ENCODE results near the gene KCTD14. TPM values are rescaled to one million over a fixed set of nuclear protein-coding genes. Genes with fewer than 3 reads are reported as not detected.
"Not testable (repeated sequence)": the region's sequence is repeated elsewhere in the genome, so short reads cannot be mapped to it uniquely, and the experiment has no call there.

Gene KCTD14
- total RNA-seq, 1 donor from 2014 or later, result 0.39 TPM

DNA sequence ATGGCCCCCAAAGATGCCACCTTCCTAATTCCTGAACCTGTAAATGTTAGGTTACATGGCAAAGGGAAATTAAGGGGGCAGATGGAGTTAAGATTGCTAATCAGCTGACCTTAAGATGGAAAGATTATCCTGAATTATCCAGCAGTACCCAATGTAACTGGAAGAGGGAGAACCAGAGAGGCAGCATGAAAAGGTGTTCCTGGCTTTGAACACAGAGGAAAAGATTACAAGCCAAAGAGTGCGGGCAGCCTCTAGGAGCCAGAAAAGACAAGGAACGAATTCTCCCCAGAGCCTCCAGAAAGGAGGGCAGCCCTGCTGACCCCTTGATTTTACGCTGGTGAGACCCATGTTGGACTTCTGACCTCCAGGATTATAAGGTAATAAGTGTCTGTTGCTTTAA lies 25.5 kb upstream of the KCTD14 start:
- intact Hi-C loops (cut with micrococcal nuclease), result no loop called here

DNA sequence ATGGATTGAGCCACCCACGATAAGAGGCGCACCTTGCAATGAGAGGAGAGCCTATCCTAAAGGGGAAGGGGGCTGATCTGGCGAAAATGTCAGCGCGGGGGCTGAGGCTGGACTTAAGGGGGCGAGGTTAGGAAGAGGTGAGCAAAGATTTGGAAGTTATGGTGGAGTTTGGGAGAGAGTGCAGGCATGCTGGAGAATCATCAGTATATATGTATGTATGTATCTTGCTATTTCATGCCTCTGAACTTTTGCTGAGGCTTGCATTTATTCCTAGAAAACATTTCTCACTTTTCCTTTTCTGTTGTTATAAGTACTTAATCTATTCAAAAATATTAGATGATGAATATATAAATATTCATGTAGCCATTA lies 23.4 kb upstream of the KCTD14 start:
- intact Hi-C loops (cut with micrococcal nuclease), result loop anchor here (2.0 kb wide), 1 partner anchor 52 kb away; the partner anchor contains the start of gene INTS4

GRCh38 chr11:78045851-78046485 lies 22.9 kb upstream of the KCTD14 start:
- intact Hi-C loops (cut with micrococcal nuclease), result loop anchor here (2.0 kb wide), 1 partner anchor 51 kb away; the partner anchor contains the start of gene INTS4

DNA sequence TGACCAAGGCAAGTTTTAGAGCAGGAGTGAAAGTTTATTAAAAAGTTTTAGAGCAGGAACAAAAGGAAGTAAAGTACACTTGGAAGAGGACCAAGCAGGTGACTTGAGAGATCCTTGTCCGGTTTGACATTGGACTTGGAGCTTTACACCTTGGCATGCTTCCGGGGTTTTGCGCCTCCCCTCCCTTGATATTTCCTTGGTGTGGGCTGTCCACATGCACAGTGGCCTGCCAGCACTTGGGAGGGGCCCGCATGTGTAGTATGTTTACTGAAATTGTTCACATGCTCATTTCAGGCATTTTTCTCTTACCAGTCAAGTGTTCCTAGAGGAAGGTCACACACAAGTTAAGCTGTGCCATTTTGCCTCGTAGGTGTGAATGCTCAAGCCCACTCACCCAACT lies 21.6 kb upstream of the KCTD14 start:
- intact Hi-C loops (cut with micrococcal nuclease), result no loop called here

GRCh38 chr11:78041843-78042440 lies 18.9 kb upstream of the KCTD14 start:
- intact Hi-C loops (cut with micrococcal nuclease), result no loop called here

DNA sequence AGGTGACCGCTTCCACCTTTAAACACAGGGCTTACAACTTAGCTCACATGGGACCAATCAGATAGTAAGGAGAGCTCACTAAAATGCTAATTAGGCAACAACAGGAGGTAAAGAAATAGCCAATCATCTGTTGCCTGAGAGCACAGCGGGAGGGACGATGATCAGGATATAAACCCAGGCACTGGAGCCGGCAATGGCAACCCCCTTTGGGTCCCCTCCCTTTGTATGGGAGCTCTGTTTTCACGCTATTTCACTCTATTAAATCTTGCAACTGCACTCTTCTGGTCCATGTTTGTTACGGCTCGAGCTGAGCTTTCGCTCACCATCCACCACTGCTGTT lies 18.3 kb upstream of the KCTD14 start:
- intact Hi-C loops (cut with micrococcal nuclease), result not testable (repeated sequence)

- intact Hi-C loops (cut with micrococcal nuclease), result no loop called here
These were observed 17.8 kb upstream of the KCTD14 start for GRCh38 chr11:78040691-78041379.

- intact Hi-C loops (cut with micrococcal nuclease), result no loop called here
These were observed 17.0 kb upstream of the KCTD14 start for GRCh38 chr11:78039919-78040671.

GRCh38 chr11:78039391-78039918 lies 16.4 kb upstream of the KCTD14 start:
- intact Hi-C loops (cut with micrococcal nuclease), result no loop called here

- intact Hi-C loops (cut with micrococcal nuclease), result no loop called here
These were observed 15.7 kb upstream of the KCTD14 start for GRCh38 chr11:78038697-78039313.

GRCh38 chr11:78037825-78038620 lies 14.9 kb upstream of the KCTD14 start:
- intact Hi-C loops (cut with micrococcal nuclease), result no loop called here

- intact Hi-C loops (cut with micrococcal nuclease), result no loop called here
These were observed 14.0 kb upstream of the KCTD14 start for GRCh38 chr11:78037056-78037455.

DNA sequence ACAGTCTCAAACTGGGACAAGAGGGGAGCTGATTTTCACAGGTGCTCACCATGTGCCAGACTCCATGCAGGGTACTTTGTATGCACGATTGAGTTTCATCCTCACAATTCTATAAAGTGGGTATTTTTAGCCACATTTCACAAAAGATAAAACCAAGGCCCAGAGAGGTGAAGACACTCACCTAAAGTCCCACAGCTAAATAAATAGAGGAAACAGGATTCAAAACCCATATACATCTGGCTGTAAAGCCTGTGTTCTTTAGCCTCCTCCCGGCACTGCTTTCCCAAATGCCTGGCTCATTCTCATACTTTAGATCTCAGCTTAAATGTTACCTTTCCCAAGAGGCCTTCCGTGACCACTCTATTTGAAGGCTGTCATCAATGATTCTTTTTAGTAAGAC lies 13.2 kb upstream of the KCTD14 start:
- intact Hi-C loops (cut with micrococcal nuclease), result no loop called here

- intact Hi-C loops (cut with micrococcal nuclease), result no loop called here
These were observed 11.5 kb upstream of the KCTD14 start for GRCh38 chr11:78034623-78035022.

GRCh38 chr11:78033040-78033439 lies 10.0 kb upstream of the KCTD14 start:
- intact Hi-C loops (cut with micrococcal nuclease), result no loop called here

DNA sequence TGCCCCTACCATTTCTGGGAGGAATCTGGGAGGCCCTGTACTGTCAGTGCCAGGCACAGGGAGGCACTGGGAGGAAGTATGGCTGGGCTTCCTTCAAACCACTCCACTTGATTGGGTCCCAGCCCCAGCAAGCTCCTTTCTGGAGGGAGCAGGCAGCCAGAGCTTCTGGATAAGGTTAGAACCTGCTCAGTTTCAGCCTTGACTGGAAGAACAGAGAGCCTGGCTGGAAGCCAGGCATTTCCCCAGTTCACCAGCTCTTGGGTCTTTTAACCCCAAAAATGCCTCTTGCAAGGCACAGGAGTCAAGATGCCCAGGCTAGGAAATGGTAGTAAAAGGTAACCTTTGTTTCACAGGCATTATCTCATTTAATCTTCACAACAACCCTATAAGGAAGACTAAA lies 9.0 kb upstream of the KCTD14 start:
- intact Hi-C loops (cut with micrococcal nuclease), result no loop called here

DNA sequence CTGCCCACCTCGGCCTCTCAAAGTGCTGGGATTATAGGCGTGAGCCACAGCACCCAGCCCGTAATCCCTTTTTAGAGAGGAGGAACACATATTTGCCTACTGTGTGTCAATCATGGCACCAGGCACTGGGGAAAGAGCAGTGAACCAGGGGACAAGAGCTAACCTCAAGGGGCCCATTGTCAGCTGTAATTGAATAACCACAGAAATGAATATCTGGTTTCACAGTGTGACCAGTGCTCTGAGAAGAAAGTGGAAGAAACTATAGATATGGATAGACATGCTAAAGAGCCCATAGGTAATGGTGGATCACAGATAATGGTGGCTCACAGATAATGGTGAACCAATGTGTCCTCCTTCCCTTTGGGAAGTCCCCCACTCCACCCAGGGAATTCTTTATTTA lies 8.6 kb upstream of the KCTD14 start:
- intact Hi-C loops (cut with micrococcal nuclease), result no loop called here

DNA sequence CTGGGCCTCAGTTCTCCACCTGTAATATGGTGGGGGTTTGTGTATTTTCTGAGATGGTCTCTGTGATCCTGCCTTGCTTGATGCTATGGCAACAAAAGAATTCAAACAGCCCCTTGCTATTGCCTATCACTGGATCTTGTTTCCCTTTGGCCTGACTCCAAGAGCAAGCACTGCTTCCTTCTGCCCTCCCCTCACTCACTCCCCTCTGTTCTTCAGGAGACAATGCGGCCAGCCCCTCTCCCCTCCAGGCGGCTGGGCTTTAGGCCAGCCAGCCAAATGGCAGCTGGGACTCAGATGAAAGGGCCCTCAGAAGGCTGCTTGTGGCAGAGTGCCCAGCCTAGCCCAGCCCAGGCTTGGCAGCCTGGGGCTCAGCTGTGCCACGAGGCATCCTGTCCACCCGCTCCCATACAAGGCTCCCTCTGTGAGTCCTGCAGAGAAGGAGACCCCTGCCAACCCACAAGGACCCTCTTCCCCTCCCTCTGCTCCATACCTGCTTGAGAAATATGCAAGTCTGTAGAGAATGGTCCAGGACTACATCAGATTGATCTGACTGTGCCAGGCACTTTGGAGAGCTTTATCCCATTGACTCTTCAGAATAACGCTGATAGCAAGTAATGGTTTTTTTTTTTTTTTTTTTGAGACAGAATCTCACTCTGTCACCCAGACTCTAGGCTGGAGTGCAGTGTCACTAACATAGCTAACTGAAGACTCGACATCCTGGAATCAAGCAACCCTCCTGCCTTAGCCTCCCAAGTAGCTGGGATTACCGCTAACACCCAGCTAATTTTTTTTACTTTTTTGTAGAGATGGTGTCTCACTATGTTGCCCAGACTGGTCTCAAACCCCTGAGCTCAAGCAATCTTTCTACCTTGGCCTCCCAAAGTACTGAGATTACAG lies 7.6 kb upstream of the KCTD14 start:
- intact Hi-C loops (cut with micrococcal nuclease), result no loop called here

DNA sequence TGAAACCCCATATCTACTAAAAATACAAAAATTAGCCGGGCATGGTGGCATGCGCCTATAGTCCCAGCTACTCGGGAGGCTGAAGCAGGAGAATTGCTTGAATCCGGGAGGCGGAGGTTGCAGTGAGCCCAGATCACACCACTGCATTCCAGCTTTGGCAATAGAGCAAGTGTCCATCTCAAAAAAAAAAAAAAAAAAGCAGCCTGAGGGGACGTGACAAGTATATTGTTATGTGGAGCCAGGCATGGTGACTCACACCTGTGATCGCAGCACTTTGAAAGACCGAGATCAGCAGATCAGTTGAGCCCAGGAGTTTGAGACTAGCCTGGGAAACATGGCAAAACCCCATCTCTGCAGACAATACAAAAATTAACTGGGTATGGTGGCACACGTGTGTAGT lies 5.3 kb upstream of the KCTD14 start:
- intact Hi-C loops (cut with micrococcal nuclease), result not testable (repeated sequence)

GRCh38 chr11:78027759-78028158 lies 4.7 kb upstream of the KCTD14 start:
- intact Hi-C loops (cut with micrococcal nuclease), result no loop called here
